NCI-H446 (cell line): ENCODE measurements around the gene LMNTD1.
"Not testable (repeated sequence)": the region's sequence is repeated elsewhere in the genome, so short reads cannot be mapped to it uniquely, and the experiment has no call there.

Experiments
- DNase-seq, 2 experiments: peaks; one replicate each; lab custom pipeline; 2025; lab: John Stamatoyannopoulos, UW

The LMNTD1 gene

GRCh38 chr12:25488956-25489870, 63.9 kb downstream of the LMNTD1 start:
- not testable (repeated sequence) for DNase-seq

- DNase-seq: no peak
These were observed 70.5 kb downstream of the LMNTD1 start for GRCh38 chr12:25482625-25483024.

GRCh38 chr12:25480145-25480544, 72.9 kb downstream of the LMNTD1 start:
- DNase-seq: no peak

GRCh38 chr12:25477217-25477616, 75.9 kb downstream of the LMNTD1 start:
- DNase-seq: no peak

GRCh38 chr12:25472453-25472852, 80.6 kb downstream of the LMNTD1 start:
- no peak for DNase-seq

GRCh38 chr12:25469861-25470260, 83.2 kb downstream of the LMNTD1 start:
- DNase-seq: no peak

GRCh38 chr12:25469368-25469767, 83.7 kb downstream of the LMNTD1 start:
- DNase-seq: no peak

- DNase-seq: no peak
These were observed 89.6 kb downstream of the LMNTD1 start for GRCh38 chr12:25463521-25463920.

- no peak for DNase-seq
These were observed 90.1 kb downstream of the LMNTD1 start for GRCh38 chr12:25463005-25463404.

- DNase-seq: no peak
These were observed 93.5 kb downstream of the LMNTD1 start for GRCh38 chr12:25459541-25459951.

GRCh38 chr12:25458047-25458552, 95.0 kb downstream of the LMNTD1 start:
- DNase-seq: peak in 1 of 2 experiments; percentile 38

GRCh38 chr12:25456474-25456873, 96.6 kb downstream of the LMNTD1 start:
- DNase-seq: no peak

GRCh38 chr12:25455696-25456095, 97.4 kb downstream of the LMNTD1 start:
- DNase-seq: no peak

GRCh38 chr12:25449007-25449406, 104.1 kb downstream of the LMNTD1 start:
- DNase-seq: no peak

- no peak for DNase-seq
These were observed 106.0 kb downstream of the LMNTD1 start for GRCh38 chr12:25447046-25447445.

GRCh38 chr12:25438638-25439037, 114.4 kb downstream of the LMNTD1 start:
- no peak for DNase-seq

- DNase-seq: peak; percentile 44 to 59
These were observed 116.7 kb downstream of the LMNTD1 start for GRCh38 chr12:25436206-25437030.

- DNase-seq: no peak
These were observed 117.7 kb downstream of the LMNTD1 start for GRCh38 chr12:25435431-25435830.

- no peak for DNase-seq
These were observed 118.6 kb downstream of the LMNTD1 start for GRCh38 chr12:25434515-25434914.

GRCh38 chr12:25433581-25434325, 119.3 kb downstream of the LMNTD1 start:
- no peak for DNase-seq

GRCh38 chr12:25433024-25433423, 120.1 kb downstream of the LMNTD1 start:
- DNase-seq: no peak
